HG03139 (cell line): ENCODE measurements around the gene CFL1.

Source experiments
- ATAC-seq: cut with Tn5 transposase; IDR thresholded peaks from one replicate; pipeline ENCODE4 v1.9.1; 2021; ENCODE audit not compliant: unreplicated experiment

CFL1 gene

GRCh38 chr11:65870706-65871681 lies 13.0 kb upstream of the CFL1 start:
- no peak for ATAC-seq

- no peak for ATAC-seq
These were observed 12.3 kb upstream of the CFL1 start for GRCh38 chr11:65870307-65870658.

- no peak for ATAC-seq
These were observed 11.8 kb upstream of the CFL1 start for GRCh38 chr11:65869643-65870306.

- no peak for ATAC-seq
These were observed 10.9 kb upstream of the CFL1 start for GRCh38 chr11:65868907-65869306.

- ATAC-seq: no peak
These were observed 10.2 kb upstream of the CFL1 start for GRCh38 chr11:65868076-65868667.

GRCh38 chr11:65867284-65868071 lies 9.5 kb upstream of the CFL1 start:
- no peak for ATAC-seq

GRCh38 chr11:65866509-65867283 lies 8.7 kb upstream of the CFL1 start:
- no peak for ATAC-seq

GRCh38 chr11:65865550-65866172 lies 7.7 kb upstream of the CFL1 start:
- ATAC-seq: no peak

- no peak for ATAC-seq
These were observed 6.9 kb upstream of the CFL1 start for GRCh38 chr11:65864706-65865471.

- no peak for ATAC-seq
These were observed 6.1 kb upstream of the CFL1 start for GRCh38 chr11:65863889-65864705.

GRCh38 chr11:65862941-65863888 lies 5.2 kb upstream of the CFL1 start:
- no peak for ATAC-seq

GRCh38 chr11:65862191-65862735 lies 4.3 kb upstream of the CFL1 start:
- no peak for ATAC-seq

GRCh38 chr11:65861533-65862183 lies 3.7 kb upstream of the CFL1 start:
- no peak for ATAC-seq

GRCh38 chr11:65861165-65861505 lies 3.2 kb upstream of the CFL1 start:
- no peak for ATAC-seq

- ATAC-seq: no peak
These were observed 2.5 kb upstream of the CFL1 start, which contains the start of gene MUS81 for GRCh38 chr11:65860278-65861164. Gene MUS81, plus strand, starts transcription at chr11:65860433. Its CDS starts 321 bp downstream, at chr11:65860754.
